ENCODE data around the gene ETV6.

DNA sequence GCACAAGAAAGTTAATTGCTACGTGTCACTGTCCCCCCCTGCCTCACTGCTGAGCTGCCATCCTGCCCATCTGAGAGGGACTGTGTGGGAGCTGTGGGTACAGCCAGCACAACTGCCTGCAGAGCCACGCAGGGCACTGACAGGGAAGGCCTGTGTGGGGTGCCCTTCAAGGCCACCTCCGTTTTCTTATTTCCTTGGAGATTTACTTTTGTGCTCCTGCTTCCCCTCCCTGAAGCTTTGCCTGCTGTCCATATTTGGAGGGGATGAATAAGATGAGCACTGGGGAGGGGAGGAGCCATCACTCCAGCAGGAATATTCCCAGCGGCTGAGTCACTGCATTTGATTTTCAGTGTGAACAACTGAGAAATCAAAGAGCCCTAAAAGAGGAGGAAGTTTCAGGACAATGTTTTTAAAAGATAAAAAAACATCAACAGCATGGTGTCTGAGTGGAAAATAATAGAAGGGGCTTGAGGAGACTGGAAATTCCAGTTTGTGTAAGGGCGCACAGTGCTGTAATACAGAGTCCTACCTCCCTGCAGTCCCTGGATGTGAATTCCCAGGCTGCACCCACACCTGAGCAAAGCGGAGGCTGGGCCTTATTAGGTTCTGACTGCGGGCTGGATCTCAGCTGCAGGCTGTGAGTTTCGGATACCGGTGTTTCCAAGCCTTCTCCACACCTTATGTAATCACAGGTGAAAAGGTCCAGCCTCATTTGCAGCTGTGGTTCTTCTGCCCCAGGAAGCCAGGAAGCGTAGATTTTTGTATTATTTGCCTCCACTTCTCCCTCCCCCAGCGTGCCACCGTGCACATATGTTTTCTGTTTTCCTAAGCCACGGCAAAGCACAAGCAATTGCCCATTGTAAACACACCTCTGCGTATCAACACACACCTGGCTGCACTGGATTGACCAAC lies 228.7 kb downstream of the ETV6 start:
- TF ChIP-seq, protein P1, sequence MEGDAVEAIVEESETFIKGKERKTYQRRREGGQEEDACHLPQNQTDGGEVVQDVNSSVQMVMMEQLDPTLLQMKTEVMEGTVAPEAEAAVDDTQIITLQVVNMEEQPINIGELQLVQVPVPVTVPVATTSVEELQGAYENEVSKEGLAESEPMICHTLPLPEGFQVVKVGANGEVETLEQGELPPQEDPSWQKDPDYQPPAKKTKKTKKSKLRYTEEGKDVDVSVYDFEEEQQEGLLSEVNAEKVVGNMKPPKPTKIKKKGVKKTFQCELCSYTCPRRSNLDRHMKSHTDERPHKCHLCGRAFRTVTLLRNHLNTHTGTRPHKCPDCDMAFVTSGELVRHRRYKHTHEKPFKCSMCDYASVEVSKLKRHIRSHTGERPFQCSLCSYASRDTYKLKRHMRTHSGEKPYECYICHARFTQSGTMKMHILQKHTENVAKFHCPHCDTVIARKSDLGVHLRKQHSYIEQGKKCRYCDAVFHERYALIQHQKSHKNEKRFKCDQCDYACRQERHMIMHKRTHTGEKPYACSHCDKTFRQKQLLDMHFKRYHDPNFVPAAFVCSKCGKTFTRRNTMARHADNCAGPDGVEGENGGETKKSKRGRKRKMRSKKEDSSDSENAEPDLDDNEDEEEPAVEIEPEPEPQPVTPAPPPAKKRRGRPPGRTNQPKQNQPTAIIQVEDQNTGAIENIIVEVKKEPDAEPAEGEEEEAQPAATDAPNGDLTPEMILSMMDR (optimal IDR thresholded peaks at IDR 0.05 in 1 of 3, IDR thresholded peaks at IDR 0.05 in 1 of 3, conservative IDR thresholded peaks at IDR 0.05 in 1 of 3; ENCODE audit: extremely low read depth in 1 of 3, insufficient read depth in 2 of 3, low read length in 3 of 3) = no peak
- TF ChIP-seq EZH2 (IDR thresholded peaks at IDR 0.05; ENCODE audit: low read length) = no peak
